Activated CD4-positive, alpha-beta T cell treated with anti-CD3 and anti-CD28 coated beads for 36 hours (primary cell): Measurements from ENCODE around the gene SARS2. TPM values are rescaled to one million over a fixed set of nuclear protein-coding genes. Genes with fewer than 3 reads are reported as not detected.
"Not testable (repeated sequence)": the region's sequence is repeated elsewhere in the genome, so short reads cannot be mapped to it uniquely, and the experiment has no call there.

Experiments
- ATAC-seq: fragments of 200-7000 bp; cut with Tn5 transposase; one replicate; pipeline ENCODE4 v1.10.0; 2021; ENCODE audit warnings: mild to moderate bottlenecking, moderate library complexity
- CTCF ChIA-PET: fragments of 350-600 bp; sonication (Branson Sonifier 250); formaldehyde crosslinking; loops from one replicate; lab custom pipeline; 2021; ENCODE audit warnings: antibody characterized with exemption; lab: Charles Lee
- POLR2A ChIA-PET: fragments of 350-600 bp; sonication (Branson Sonifier 250); formaldehyde crosslinking; loops from one replicate; lab custom pipeline; 2021; ENCODE audit warnings: antibody characterized with exemption, inconsistent platforms; lab: Charles Lee
- DNase-seq: peaks from one replicate; pipeline ENCODE4 v3.0.0-alpha.2; 2020
- H3K27ac Mint-ChIP-seq: one replicate; pipeline ENCODE4 v1.8.0; 2021; ENCODE audit warnings: mixed read lengths
- H3K27me3 Mint-ChIP-seq: one replicate; pipeline ENCODE4 v1.8.0; 2021; ENCODE audit warnings: mixed read lengths
- H3K36me3 Mint-ChIP-seq: one replicate; pipeline ENCODE4 v1.8.0; 2021; ENCODE audit warnings: low read depth, mixed read lengths
- H3K4me1 Mint-ChIP-seq: one replicate; pipeline ENCODE4 v1.8.0; 2021; ENCODE audit warnings: mixed read lengths
- H3K4me3 Mint-ChIP-seq: one replicate; pipeline ENCODE4 v1.8.0; 2021; ENCODE audit warnings: mild to moderate bottlenecking, moderate library complexity, mixed read lengths
- H3K9me3 Mint-ChIP-seq: one replicate; pipeline ENCODE4 v1.8.0; 2021; ENCODE audit warnings: low read depth, mixed read lengths
- intact Hi-C, 2 experiments: fragments of 100-400 bp; cut with DNase I in 1 of 2; cut with micrococcal nuclease in 1 of 2; formaldehyde crosslinking; loops; one replicate each; pipeline versions ENCODE4 v1.14.2 to v1.15.1; 2022 to 2024; cut with DNase I, micrococcal nuclease
- total RNA-seq, 2 experiments: library from RNA; stranded (reverse); gene quantifications; one replicate each; pipeline ENCODE4 v1.2.3, GENCODE V29; 2021

SARS2 gene
- total RNA-seq, 2 experiments from 2014 or later, result 36.7 to 39.4 TPM

DNA sequence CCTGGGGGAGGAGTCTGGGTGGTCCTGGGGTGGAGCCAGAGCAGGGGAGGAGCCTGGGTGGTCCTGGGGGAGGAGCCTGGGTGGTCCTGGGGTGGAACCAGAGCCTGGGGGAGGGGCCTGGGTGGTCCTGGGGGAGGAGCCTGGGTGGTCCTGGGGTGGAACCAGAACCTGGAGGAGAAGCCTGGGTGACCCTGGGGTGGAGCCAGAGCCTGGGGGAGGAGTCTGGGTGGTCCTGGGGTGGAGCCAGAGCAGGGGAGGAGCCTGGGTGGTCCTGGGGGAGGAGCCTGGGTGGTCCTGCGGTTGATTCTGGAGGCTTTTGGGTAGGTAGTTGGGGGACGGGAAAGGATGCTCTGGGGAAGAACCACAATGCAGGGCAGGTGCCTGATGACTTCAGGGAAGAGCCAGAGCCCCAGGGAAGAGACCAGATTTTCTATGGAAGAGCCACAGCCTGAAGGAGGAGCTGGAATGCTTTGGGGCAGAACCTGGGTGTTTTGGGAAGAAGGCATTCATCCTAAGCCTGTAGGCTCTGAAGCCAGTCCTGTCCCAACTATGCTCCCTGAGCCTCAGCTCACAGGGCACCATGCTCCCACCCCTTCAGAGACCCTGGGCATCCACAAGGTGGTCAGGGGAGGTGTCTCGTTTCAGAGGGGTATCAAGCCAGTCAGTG lies 15.1 kb upstream of the SARS2 start:
- Mint-ChIP-seq H3K27me3 (peaks cover 2% of the 10 kb centered on the region), H3K4me3 (no peak overlapping the region), H3K36me3 (no peaks in the 10 kb centered on the region), H3K4me1 (peaks cover 19% of the 10 kb centered on the region), H3K9me3 (no peaks in the 10 kb centered on the region), H3K27ac (no peak overlapping the region)
- intact Hi-C loops, result loop anchor here in 1 of 2 experiments (5.0 kb wide), 1 partner anchor 208 kb away; no protein-coding TSS in a partner anchor
- ChIA-PET POLR2A (no interaction called here), CTCF (no interaction called here)
- no peak for ATAC-seq
- DNase-seq, result peak; percentile 27

DNA sequence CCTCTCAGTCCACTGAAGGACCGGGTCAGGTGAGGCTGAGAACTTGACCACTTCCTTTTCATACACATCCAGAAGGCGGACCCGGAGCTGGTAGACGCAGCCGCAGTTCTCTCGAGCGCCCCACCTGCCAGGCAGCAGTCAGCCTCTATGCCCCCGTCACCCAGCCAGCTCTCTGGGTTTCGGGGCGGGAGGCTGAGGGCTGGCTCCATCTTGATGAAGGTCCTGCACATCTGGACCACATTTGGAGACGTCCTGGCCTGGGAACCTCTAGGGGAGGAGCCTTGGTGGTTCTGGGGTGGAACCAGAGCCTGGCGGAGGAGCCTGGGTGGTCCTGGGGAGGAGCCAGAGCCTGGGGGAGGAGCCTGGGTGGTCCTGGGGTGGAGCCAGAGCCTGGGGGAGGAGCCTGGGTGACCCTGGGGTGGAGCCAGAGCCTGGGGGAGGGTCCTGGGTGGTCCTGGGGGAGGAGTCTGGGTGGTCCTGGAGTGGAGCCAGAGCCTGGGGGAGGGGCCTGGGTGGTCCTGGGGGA lies 14.5 kb upstream of the SARS2 start:
- ATAC-seq (no peak), DNase-seq (peak; percentile 32)
- no peak overlapping the region for H3K27ac Mint-ChIP-seq
- no peaks in the 10 kb centered on the region for H3K27me3 Mint-ChIP-seq
- peaks cover 16% of the 10 kb centered on the region for H3K4me1 Mint-ChIP-seq
- H3K36me3 Mint-ChIP-seq, result no peaks in the 10 kb centered on the region
- no peak overlapping the region for H3K4me3 Mint-ChIP-seq
- intact Hi-C loops, result loop anchor here in 1 of 2 experiments (5.0 kb wide), 1 partner anchor 208 kb away; no protein-coding TSS in a partner anchor
- no peaks in the 10 kb centered on the region for H3K9me3 Mint-ChIP-seq
- ChIA-PET CTCF (interaction anchor here (0.6 to 1.9 kb wide), 2 partner anchors 15 to 107 kb away, joined by 3 to 7 read pairs; partner anchors contain the start of genes MRPS12 and SARS2), POLR2A (no interaction called here)

- CTCF ChIA-PET, result no interaction called here
Observed at GRCh38 chr19:38942471-38943181, 12.1 kb upstream of the SARS2 start.

DNA sequence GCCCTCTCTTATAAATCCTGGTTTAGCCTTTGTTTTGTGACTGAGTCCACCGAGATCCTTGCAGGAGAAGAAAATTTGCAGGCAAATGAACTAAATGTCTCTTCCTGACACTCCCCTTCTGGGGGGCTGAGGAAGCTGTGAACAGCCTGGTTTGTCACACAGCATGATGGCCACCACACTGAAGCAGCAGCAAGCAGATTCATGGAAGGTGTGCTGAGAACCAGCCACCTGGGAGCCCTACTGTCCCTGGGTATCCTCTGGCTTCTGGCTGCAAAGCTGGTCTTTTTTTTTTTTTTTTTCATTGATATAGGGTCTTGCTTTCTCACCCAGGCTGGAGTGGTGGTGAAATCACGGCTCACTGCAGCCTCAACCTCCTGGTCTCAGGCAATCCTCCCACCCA lies 11.4 kb upstream of the SARS2 start:
- intact Hi-C loops, result no loop called here
- H3K27me3 Mint-ChIP-seq, result no peaks in the 10 kb centered on the region
- peak overlapping the region; percentile 19 for H3K27ac Mint-ChIP-seq
- no peak overlapping the region for H3K4me3 Mint-ChIP-seq
- CTCF ChIA-PET, result interaction anchor here (0.6 kb wide), 1 partner anchor 533 kb away, joined by 3 read pairs; no protein-coding TSS in a partner anchor
- no peaks in the 10 kb centered on the region for H3K36me3 Mint-ChIP-seq
- H3K9me3 Mint-ChIP-seq, result no peaks in the 10 kb centered on the region
- POLR2A ChIA-PET, result no interaction called here
- peaks cover 13% of the 10 kb centered on the region for H3K4me1 Mint-ChIP-seq
- ATAC-seq (no peak), DNase-seq (no peak)

More at GRCh38 chr19:38942471-38943181, 12.1 kb upstream of the SARS2 start:
- ATAC-seq, result no peak
- POLR2A ChIA-PET, result no interaction called here
- no peak overlapping the region for H3K27ac Mint-ChIP-seq
- no peak overlapping the region for H3K4me3 Mint-ChIP-seq
- intact Hi-C loops, result no loop called here
- no peaks in the 10 kb centered on the region for H3K9me3 Mint-ChIP-seq
- H3K36me3 Mint-ChIP-seq, result no peaks in the 10 kb centered on the region
- DNase-seq, result no peak
- H3K4me1 Mint-ChIP-seq, result peaks cover 13% of the 10 kb centered on the region
- no peaks in the 10 kb centered on the region for H3K27me3 Mint-ChIP-seq

DNA sequence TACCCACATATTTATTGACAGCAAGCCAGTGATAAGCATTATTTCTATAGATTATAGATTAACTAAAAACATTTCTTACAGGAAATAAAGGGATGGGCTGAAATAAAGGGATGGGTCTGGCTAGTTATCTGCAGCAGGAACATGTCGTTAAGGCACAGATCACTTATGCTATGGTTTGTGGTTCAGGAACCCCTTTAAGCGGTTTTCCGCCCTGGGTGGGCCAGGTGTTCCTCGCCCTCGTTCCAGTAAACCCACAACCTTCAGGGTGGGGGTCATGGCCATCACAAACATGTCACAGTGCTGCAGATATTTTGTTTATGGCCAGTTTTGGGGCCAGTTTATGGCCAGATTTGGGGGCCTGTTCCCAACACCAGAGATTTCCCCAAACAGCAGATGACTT lies 10.9 kb upstream of the SARS2 start:
- DNase-seq, H3K27ac Mint-ChIP-seq, ATAC-seq, H3K36me3 Mint-ChIP-seq, H3K9me3 Mint-ChIP-seq, H3K27me3 Mint-ChIP-seq, H3K4me3 Mint-ChIP-seq, POLR2A ChIA-PET, intact Hi-C loops: not testable (repeated sequence)
- peaks cover 13% of the 10 kb centered on the region for H3K4me1 Mint-ChIP-seq
- CTCF ChIA-PET, result interaction anchor here (0.6 kb wide), 1 partner anchor 145 kb away, joined by 4 read pairs; no protein-coding TSS in a partner anchor

DNA sequence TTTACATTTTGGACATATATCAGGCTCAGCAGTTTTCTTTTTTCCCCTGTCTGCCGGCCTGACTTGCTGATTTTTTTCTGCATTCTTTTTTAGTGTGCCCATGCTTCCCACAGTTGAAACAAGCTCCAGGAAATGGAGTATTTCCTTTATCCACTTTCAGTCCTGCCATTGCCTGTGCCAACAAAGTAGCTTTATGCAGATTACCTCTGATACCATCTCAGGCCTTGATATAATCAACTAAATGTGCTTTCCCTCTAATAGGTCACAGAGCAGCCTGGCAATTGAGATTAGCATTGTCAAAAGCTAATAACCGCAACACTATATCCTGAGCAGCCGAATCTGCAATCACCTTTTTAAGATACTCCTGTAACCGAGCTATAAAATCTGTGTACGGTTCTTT lies 9.4 kb upstream of the SARS2 start:
- Mint-ChIP-seq H3K27ac (no peak overlapping the region), H3K27me3 (no peaks in the 10 kb centered on the region), H3K4me1 (peaks cover 13% of the 10 kb centered on the region), H3K4me3 (no peak overlapping the region), H3K36me3 (peaks cover 2% of the 10 kb centered on the region), H3K9me3 (peaks cover under 1% of the 10 kb centered on the region)
- intact Hi-C loops, result no loop called here
- ATAC-seq, result no peak
- POLR2A ChIA-PET, result no interaction called here
- CTCF ChIA-PET, result interaction anchor here (0.7 to 1.9 kb wide), 6 partner anchors 9 to 396 kb away, joined by 3 to 8 read pairs (median 4); partner anchors contain the start of genes MRPS12, NFKBIB, SARS2 and SIRT2
- no peak for DNase-seq

- no peak for DNase-seq
- peaks cover 20% of the 10 kb centered on the region for H3K4me1 Mint-ChIP-seq
- no peak overlapping the region for H3K4me3 Mint-ChIP-seq
- peaks cover 32% of the 10 kb centered on the region for H3K36me3 Mint-ChIP-seq
- CTCF ChIA-PET, result interaction anchor here (0.6 to 1.4 kb wide), 8 partner anchors 14 to 488 kb away, joined by 3 to 6 read pairs (median 3); no protein-coding TSS in a partner anchor
- no peak overlapping the region for H3K27ac Mint-ChIP-seq
- POLR2A ChIA-PET, result interaction anchor here (0.5 to 0.9 kb wide), 2 partner anchors 44 to 78 kb away, joined by 3 to 5 read pairs; no protein-coding TSS in a partner anchor
- intact Hi-C loops, result loop anchor here in 1 of 2 experiments (5.0 kb wide), 1 partner anchor 206 kb away; no protein-coding TSS in a partner anchor
- H3K27me3 Mint-ChIP-seq, result no peaks in the 10 kb centered on the region
- ATAC-seq, result no peak
- H3K9me3 Mint-ChIP-seq, result peaks cover 4% of the 10 kb centered on the region
Observed at GRCh38 chr19:38933544-38933943, 3.0 kb upstream of the SARS2 start.

DNA sequence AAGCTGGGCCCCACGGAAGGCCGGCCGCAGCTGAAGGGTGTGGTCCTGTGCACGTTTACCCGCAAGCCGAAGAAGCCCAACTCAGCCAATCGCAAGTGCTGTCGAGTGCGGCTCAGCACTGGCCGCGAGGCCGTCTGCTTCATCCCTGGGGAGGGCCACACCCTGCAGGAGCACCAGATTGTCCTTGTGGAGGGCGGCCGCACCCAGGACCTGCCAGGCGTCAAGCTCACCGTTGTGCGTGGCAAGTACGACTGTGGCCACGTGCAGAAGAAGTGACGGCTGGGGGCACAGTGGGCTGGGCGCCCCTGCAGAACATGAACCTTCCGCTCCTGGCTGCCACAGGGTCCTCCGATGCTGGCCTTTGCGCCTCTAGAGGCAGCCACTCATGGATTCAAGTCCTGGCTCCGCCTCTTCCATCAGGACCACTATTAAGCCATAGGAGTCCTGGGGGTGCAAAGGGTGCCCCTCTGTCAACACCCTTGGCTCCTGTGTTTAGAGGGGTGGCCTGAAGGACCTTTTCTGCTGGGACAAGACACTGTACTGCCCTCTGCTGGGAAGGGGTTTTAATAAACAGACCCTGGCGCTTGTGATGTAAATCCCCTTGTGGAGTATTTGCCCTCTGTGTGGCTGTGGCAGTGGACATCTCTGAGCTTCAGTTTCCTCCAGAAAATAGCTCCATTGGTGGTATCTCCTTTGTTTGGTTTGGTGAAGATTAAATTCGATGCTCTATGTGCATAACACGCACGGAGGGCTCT lies 2.0 kb upstream of the SARS2 start:
- Mint-ChIP-seq H3K27ac (peak overlapping the region; percentile 25), H3K36me3 (peaks cover 35% of the 10 kb centered on the region), H3K4me3 (peak overlapping the region; percentile 52), H3K9me3 (peaks cover 4% of the 10 kb centered on the region), H3K4me1 (peaks cover 28% of the 10 kb centered on the region), H3K27me3 (no peaks in the 10 kb centered on the region)
- no peak for ATAC-seq
- DNase-seq, result peak; percentile 60
- intact Hi-C loops, result loop anchor here in 1 of 2 experiments (5.0 kb wide), 1 partner anchor 205 kb away; no protein-coding TSS in a partner anchor
- CTCF ChIA-PET, result interaction anchor here (0.6 to 2.2 kb wide), 9 partner anchors 15 to 417 kb away, joined by 3 to 7 read pairs (median 3); partner anchors contain the start of gene EIF3K
- POLR2A ChIA-PET, result interaction anchor here (0.9 kb wide), 1 partner anchor 45 kb away, joined by 5 read pairs; no protein-coding TSS in a partner anchor

DNA sequence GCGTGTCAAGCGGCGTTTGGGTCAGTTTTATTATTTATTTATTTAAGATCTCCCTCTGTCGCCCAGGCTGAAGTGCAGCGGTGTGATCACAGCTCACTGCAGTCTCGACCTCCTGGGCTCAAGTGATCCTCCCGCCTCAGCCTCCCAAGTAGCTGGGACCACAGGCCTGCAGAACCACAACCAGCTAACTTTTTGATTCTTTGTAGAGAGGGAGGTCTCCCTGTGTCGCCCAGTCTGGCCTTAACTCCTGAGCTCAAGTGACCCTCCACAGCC lies 894 bp upstream of the SARS2 start:
- Mint-ChIP-seq H3K27me3 (no peaks in the 10 kb centered on the region), H3K36me3 (peaks cover 36% of the 10 kb centered on the region), H3K9me3 (peaks cover 4% of the 10 kb centered on the region), H3K4me1 (peaks cover 28% of the 10 kb centered on the region), H3K4me3 (peak overlapping the region; percentile 81), H3K27ac (peak overlapping the region; percentile 92)
- DNase-seq (no peak), ATAC-seq (no peak)
- ChIA-PET POLR2A (interaction anchor here (0.6 to 2.4 kb wide), 3 partner anchors 31 to 1030 kb away, joined by 3 to 13 read pairs (median 6); partner anchors contain the start of genes NFKBIB and SIRT2), CTCF (interaction anchor here (0.8 to 2.3 kb wide), 8 partner anchors 13 to 297 kb away, joined by 3 to 23 read pairs (median 6); partner anchors contain the start of genes NFKBIB and SIRT2)
- intact Hi-C loops, result loop anchor here (2.0 to 5.0 kb wide), 6 partner anchors 204 to 595 kb away; partner anchors contain the start of gene PLEKHG2 (in 1 of the 2)

- DNase-seq (peak; percentile 99), ATAC-seq (peak; percentile 97)
- H3K9me3 Mint-ChIP-seq, result peaks cover 4% of the 10 kb centered on the region
- POLR2A ChIA-PET, result interaction anchor here (0.6 to 2.4 kb wide), 8 partner anchors 31 to 1031 kb away, joined by 3 to 13 read pairs (median 3); partner anchors contain the start of genes ECH1, EIF3K, FAM98C and NFKBIB
- H3K27me3 Mint-ChIP-seq, result no peaks in the 10 kb centered on the region
- H3K4me1 Mint-ChIP-seq, result peaks cover 28% of the 10 kb centered on the region
- CTCF ChIA-PET, result interaction anchor here (0.6 to 2.3 kb wide), 46 partner anchors 9 to 805 kb away, joined by 3 to 23 read pairs (median 4); partner anchors contain the start of genes ACTN4, ECH1, FAM98C and NFKBIB
- H3K27ac Mint-ChIP-seq, result peak within 1 kb of the TSS; percentile 92
- intact Hi-C loops, result loop anchor here (1.0 to 5.0 kb wide), 26 partner anchors 18 to 1024 kb away; partner anchors contain the start of genes FAM98C (in 2 of the 2), NFKBIB (in 2 of the 2), SIRT2 (in 2 of the 2) and ACTN4 (in 1 of the 2)
- H3K36me3 Mint-ChIP-seq, result peaks cover 36% of the 10 kb centered on the region
- H3K4me3 Mint-ChIP-seq, result peak within 1 kb of the TSS; percentile 81
Observed at GRCh38 chr19:38930776-38931520, 385 bp upstream of the SARS2 start, which contains the start of gene MRPS12. MRPS12 (plus strand) TSS chr19:38930944; CDS start chr19:38931295, 351 bp downstream.
